ENCODE measurements around the gene ATG12.
A peak's percentile ranks its signal among the peaks of the same experiment; 100 is the strongest.

- TF ChIP-seq, protein P1, sequence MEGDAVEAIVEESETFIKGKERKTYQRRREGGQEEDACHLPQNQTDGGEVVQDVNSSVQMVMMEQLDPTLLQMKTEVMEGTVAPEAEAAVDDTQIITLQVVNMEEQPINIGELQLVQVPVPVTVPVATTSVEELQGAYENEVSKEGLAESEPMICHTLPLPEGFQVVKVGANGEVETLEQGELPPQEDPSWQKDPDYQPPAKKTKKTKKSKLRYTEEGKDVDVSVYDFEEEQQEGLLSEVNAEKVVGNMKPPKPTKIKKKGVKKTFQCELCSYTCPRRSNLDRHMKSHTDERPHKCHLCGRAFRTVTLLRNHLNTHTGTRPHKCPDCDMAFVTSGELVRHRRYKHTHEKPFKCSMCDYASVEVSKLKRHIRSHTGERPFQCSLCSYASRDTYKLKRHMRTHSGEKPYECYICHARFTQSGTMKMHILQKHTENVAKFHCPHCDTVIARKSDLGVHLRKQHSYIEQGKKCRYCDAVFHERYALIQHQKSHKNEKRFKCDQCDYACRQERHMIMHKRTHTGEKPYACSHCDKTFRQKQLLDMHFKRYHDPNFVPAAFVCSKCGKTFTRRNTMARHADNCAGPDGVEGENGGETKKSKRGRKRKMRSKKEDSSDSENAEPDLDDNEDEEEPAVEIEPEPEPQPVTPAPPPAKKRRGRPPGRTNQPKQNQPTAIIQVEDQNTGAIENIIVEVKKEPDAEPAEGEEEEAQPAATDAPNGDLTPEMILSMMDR (optimal IDR thresholded peaks at IDR 0.05 in 1 of 3, IDR thresholded peaks at IDR 0.05 in 1 of 3, conservative IDR thresholded peaks at IDR 0.05 in 1 of 3; ENCODE audit: extremely low read depth in 1 of 3, insufficient read depth in 2 of 3, low read length in 3 of 3) = peak; percentile 57 to 69 (median 62)
- no peak for TF ChIP-seq EZH2 (IDR thresholded peaks at IDR 0.05; ENCODE audit: low read length)
Measured at GRCh38 chr5:115831163-115831768, 10.1 kb downstream of the ATG12 start.

Data from keratinocyte (primary cell).